HG03039 (cell line): ENCODE measurements around the gene RCOR1.
"Not testable (repeated sequence)": the region's sequence is repeated elsewhere in the genome, so short reads cannot be mapped to it uniquely, and the experiment has no call there.

Experiments
- ATAC-seq: cut with Tn5 transposase; IDR thresholded peaks from one replicate; pipeline ENCODE4 v1.9.1; 2021; ENCODE audit warnings: mild to moderate bottlenecking, moderate library complexity; ENCODE audit not compliant: unreplicated experiment

Gene RCOR1

GRCh38 chr14:102625564-102626296, 33.3 kb downstream of the RCOR1 start:
- ATAC-seq = no peak

- ATAC-seq = no peak
These were observed 34.1 kb downstream of the RCOR1 start for GRCh38 chr14:102626530-102626929.

- ATAC-seq = no peak
These were observed 36.6 kb downstream of the RCOR1 start for GRCh38 chr14:102629011-102629444.

DNA sequence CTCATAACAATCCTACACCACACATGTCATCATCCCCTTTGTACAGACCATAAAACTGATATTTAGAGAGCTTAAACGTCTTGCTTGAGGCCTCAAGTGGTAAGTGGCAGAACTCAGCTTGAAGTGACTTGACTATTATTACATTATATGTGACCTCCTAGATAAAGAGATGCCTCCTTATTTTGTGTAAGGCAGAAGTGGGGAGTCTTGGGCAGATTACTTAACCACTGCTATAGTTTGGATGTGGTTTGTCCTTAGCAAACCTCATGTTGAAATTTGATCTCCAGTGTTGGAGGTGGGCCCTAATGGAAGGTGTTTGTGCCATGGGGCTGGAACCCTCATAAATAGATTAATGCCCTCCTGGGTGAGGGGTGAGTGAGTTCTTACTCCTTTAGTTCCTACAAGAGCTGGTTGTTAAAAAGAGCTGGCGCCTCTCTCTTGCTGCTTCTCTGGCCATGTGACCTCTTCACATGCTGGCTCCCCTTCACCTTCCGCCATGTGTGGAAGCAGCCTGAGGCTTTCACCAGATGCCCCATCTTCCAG, 37.4 kb downstream of the RCOR1 start:
- ATAC-seq = no peak

DNA sequence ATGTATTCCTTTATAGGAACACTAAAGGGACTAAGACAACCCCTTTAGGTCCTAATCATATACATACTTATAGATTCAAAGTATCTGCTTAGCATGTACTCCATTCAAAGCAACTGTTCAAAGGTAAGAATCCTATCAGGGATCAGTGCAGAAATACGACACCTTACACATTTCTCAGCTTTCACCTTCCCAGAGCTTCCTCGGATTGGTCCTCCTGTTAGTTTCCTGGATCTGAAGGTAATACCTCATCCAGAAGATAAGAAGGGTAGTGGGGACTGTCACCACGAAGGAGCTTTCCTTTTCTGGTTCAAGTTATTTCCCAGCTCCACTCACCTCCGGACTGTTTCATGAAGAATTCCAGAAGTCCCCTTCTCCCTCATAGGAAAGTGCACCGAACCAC, 38.0 kb downstream of the RCOR1 start:
- ATAC-seq = no peak

DNA sequence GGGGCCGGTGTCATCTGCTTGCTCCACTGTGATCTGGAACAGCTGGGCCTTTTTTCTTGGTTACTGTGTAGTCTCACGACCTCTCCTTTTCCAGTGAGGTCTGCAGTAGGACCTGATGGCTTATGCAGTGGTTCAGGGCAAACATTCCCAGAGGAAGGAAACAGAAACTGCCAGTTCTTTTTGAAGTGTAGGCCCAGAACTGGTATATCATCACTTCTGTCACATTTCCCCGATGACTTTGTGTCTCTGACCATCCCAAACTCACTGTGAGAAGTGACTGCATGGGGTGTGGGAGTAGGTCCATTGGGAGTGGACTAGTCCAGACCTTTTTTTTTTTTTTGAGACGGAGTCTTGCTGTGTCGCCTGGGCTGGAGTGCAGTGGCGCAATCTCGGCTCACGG, 38.4 kb downstream of the RCOR1 start:
- ATAC-seq = no peak

DNA sequence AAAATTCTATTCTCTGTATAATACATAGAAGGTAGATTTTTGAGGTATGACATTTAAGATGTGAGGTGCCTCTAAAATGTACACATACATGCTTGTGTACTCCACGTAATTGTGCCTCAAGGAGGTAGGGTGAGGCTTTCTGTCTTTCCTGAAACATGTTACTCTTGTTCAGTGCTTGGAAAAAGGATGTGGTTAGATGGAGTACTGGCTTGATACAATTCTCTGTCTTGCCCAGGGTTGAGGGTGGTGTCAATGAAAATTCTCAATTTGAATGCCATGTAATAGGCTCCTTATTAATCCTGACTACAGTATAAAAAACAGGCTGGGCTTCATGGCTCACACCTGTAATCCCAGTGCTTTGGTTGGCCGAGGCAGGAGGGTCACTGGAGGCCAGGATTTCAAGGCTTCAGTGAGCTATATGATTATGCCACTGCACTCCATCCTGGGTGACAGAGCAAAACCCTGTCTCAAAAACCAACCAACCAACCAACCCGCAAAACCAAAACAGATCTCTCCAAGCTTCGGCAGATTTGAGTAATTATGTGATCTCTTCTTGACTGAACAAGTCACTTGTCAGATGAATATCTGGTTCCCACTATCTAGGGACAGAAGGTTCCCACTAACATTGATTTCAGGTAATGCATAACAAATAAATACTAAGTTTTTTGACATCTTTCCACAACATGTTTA, 41.6 kb downstream of the RCOR1 start:
- no peak for ATAC-seq

GRCh38 chr14:102639611-102640010, 47.2 kb downstream of the RCOR1 start:
- ATAC-seq = not testable (repeated sequence)

GRCh38 chr14:102644523-102644922, 52.1 kb downstream of the RCOR1 start:
- no peak for ATAC-seq

DNA sequence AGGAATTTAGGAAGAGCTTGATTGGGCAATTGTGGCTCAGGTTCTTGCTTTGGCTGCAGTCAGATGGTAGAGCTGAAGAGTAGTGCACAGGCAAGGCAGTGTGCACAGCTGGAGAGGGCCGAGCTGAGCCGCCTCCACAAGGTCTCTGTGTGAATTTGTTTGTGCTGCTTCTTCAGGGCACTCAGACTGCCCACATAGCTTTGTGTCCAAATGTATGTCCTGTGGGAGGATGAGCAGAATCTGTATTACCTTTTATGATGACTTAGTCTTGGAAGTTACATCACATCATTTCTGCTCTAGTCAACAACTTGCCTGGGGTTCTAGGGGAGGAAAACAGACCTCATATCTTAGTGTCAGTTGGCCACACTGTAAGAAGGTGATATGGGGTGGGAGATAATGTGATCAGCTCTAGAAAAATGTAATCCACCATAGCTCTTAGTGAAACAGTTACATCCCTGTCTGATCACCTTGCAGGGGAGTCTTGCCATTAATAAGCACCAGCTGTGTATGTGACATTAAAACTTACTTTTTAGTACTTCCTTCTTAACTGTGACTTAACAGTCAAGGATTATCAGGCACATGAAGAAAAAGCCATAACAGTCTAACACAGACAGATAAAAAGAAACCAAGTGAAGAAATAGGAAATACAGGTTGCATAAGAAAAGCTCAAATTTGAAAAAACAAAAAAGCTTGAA, 53.4 kb downstream of the RCOR1 start:
- no peak for ATAC-seq

DNA sequence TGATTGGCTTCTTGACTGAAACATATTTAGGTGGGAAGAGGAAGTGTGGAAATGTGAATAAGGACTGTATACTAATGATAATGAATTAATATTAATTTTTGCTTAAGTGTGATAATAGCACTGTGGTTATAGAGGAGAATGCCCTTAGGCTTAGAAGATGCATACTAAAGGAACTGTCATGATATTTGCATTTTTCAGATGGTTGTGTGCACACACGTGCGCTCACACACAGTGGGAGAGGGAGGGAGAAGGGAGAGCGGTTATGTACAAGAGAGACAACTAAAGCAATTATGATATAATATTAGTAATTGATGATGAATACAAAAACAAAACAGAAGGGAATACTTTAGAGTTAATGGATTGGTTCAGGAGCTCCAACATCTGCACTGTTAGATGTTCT, 54.2 kb downstream of the RCOR1 start:
- ATAC-seq = no peak

- ATAC-seq = no peak
These were observed 59.7 kb downstream of the RCOR1 start for GRCh38 chr14:102652194-102652593.

- ATAC-seq = no peak
These were observed 61.8 kb downstream of the RCOR1 start for GRCh38 chr14:102654298-102654697.

- ATAC-seq = no peak
These were observed 62.7 kb downstream of the RCOR1 start for GRCh38 chr14:102655137-102655536.

DNA sequence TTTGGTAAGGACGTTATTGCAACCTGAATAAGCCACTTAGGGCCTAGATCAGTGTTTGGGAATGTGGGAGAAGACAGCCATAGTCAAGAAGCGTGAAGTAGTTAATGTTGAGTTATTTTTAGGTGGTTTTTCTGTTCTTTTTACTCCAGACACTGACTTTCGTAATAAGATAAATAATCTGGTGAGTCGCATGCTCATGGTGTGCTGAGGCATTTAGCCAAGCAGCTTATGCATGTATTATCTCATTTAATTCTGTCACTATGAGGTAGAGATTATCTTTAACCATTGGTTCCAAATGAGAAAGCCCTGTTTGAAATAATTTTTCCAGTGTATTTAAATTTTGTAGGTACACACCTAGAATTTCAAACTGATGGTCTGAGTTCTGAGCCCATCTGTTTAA, 67.3 kb downstream of the RCOR1 start:
- ATAC-seq = no peak

DNA sequence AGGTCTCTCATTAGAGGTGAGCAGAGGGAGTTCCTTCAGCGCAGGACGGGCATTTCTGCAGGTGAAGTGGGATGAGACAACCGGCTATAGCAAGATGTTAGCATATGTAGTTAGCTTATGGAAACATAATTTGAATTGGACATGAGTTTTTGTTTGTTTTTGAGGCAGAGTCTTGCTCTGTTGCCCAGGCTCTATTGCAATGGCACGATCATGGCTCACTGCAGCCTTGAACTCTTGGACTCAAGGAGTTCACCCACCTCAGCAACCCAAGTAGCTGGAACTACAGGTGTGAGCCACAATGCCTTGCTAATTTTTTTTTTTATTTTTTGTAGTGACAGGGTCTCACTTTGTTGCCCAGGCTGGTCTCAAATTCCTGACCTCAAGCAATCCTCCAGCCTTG, 69.2 kb downstream of the RCOR1 start:
- no peak for ATAC-seq

GRCh38 chr14:102662636-102663430, 70.4 kb downstream of the RCOR1 start:
- no peak for ATAC-seq

DNA sequence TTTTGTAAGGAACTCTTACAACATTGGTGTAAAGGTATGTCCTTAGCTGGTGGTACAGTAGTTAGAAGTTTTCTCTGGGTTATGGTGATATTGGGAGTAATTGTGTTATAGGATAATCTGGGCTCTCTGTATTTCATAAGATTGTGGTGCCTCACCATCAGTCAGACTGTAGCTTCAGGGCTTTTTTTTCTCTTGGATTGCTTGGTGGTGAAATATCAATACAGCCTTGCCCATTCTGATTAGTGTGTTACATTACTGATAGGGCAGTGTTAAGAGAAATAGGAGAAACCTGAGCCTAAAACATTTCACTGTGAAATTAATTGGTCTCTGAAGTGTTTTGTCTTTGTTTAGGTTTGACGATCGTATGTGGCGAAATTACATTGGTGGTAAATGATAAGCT, 71.0 kb downstream of the RCOR1 start:
- ATAC-seq = no peak

- no peak for ATAC-seq
These were observed 73.2 kb downstream of the RCOR1 start for GRCh38 chr14:102665621-102666020.

GRCh38 chr14:102666635-102667034, 74.2 kb downstream of the RCOR1 start:
- ATAC-seq = no peak

- ATAC-seq = no peak
These were observed 75.3 kb downstream of the RCOR1 start for GRCh38 chr14:102667703-102668102.
